HEK293 (cell line): ENCODE measurements around the gene HSPA4.
A peak's percentile ranks its signal among the peaks of the same experiment; 100 is the strongest.

Experiments used
- GLI2 ChIP-seq: fragments of 450-650 bp; formaldehyde crosslinking; IDR thresholded peaks from 2 replicates; pipeline ENCODE4; 2017; ENCODE audit warnings: missing biosample characterization, missing genetic modification characterization, low read depth, borderline replicate concordance
- HOXC10 ChIP-seq: sonication (generic); formaldehyde crosslinking; IDR thresholded peaks from 2 replicates; pipeline ENCODE4 v1.8.1; 2023; ENCODE audit warnings: mild to moderate bottlenecking, missing genetic modification reagents
- IKZF3 ChIP-seq: fragments of 450-650 bp; IDR thresholded peaks from 2 replicates; pipeline ENCODE4 v1.5.0; 2018; ENCODE audit warnings: missing biosample characterization, mild to moderate bottlenecking, missing genetic modification characterization, moderate library complexity
- KLF1 ChIP-seq: fragments of 450-650 bp; formaldehyde crosslinking; IDR thresholded peaks from 2 replicates; pipeline ENCODE4 v1.5.1; 2016; ENCODE audit warnings: missing biosample characterization, missing genetic modification characterization
- OVOL3 ChIP-seq: fragments of 450-650 bp; formaldehyde crosslinking; IDR thresholded peaks from 2 replicates; pipeline ENCODE4 v1.5.1; 2016; ENCODE audit warnings: missing biosample characterization, missing genetic modification characterization
- REPIN1 ChIP-seq: fragments of 450-650 bp; formaldehyde crosslinking; IDR thresholded peaks from 2 replicates; pipeline ENCODE4 v1.5.1; 2017; ENCODE audit warnings: missing biosample characterization, missing genetic modification characterization, low read depth
- SCRT2 ChIP-seq: fragments of 450-650 bp; formaldehyde crosslinking; IDR thresholded peaks from 2 replicates; pipeline ENCODE4 v1.5.1; 2016; ENCODE audit warnings: missing biosample characterization, missing genetic modification characterization
- SP7 ChIP-seq: fragments of 450-650 bp; formaldehyde crosslinking; IDR thresholded peaks from 2 replicates; pipeline ENCODE4 v1.5.1; 2016; ENCODE audit warnings: missing biosample characterization, missing genetic modification characterization
- YY2 ChIP-seq: fragments of 450-650 bp; formaldehyde crosslinking; IDR thresholded peaks from 2 replicates; pipeline ENCODE4 v1.5.1; 2016; ENCODE audit warnings: missing biosample characterization, missing genetic modification characterization
- ZBTB48 ChIP-seq: fragments of 450-650 bp; formaldehyde crosslinking; IDR thresholded peaks from 2 replicates; pipeline ENCODE4 v1.5.1; 2016; ENCODE audit warnings: missing biosample characterization, missing genetic modification characterization
- ZBTB8A ChIP-seq: fragments of 450-650 bp; formaldehyde crosslinking; IDR thresholded peaks from 2 replicates; pipeline ENCODE4 v1.5.1; 2016; ENCODE audit warnings: missing biosample characterization, missing genetic modification characterization
- ZNF146 ChIP-seq: fragments of 450-650 bp; formaldehyde crosslinking; IDR thresholded peaks from 2 replicates; pipeline ENCODE4 v1.5.1; 2016; ENCODE audit warnings: missing biosample characterization, missing genetic modification characterization
- ZNF157 ChIP-seq: fragments of 450-650 bp; formaldehyde crosslinking; IDR thresholded peaks from 2 replicates; pipeline ENCODE4 v1.5.1; 2016; ENCODE audit warnings: missing biosample characterization, missing genetic modification characterization
- ZNF223 ChIP-seq: fragments of 450-650 bp; formaldehyde crosslinking; IDR thresholded peaks from 2 replicates; pipeline ENCODE4 v1.5.1; 2016; ENCODE audit warnings: missing biosample characterization, missing genetic modification characterization
- ZNF239 ChIP-seq: fragments of 450-650 bp; formaldehyde crosslinking; IDR thresholded peaks from 2 replicates; pipeline ENCODE4 v1.5.1; 2016; ENCODE audit warnings: missing biosample characterization, missing genetic modification characterization
- ZNF248 ChIP-seq: fragments of 450-650 bp; formaldehyde crosslinking; IDR thresholded peaks from 2 replicates; pipeline ENCODE4 v1.5.1; 2017; ENCODE audit warnings: missing biosample characterization, missing genetic modification characterization
- ZNF292 ChIP-seq: fragments of 450-650 bp; formaldehyde crosslinking; IDR thresholded peaks from 2 replicates; pipeline ENCODE4 v1.5.1; 2016; ENCODE audit warnings: low read depth, missing biosample characterization, missing genetic modification characterization, borderline replicate concordance
- ZNF302 ChIP-seq: fragments of 450-650 bp; formaldehyde crosslinking; IDR thresholded peaks from 2 replicates; pipeline ENCODE4 v1.5.1; 2016; ENCODE audit warnings: missing biosample characterization, missing genetic modification characterization, low read depth
- ZNF341 ChIP-seq: fragments of 450-650 bp; formaldehyde crosslinking; IDR thresholded peaks from 2 replicates; pipeline ENCODE4; 2016; ENCODE audit warnings: low read depth, missing biosample characterization, missing genetic modification characterization
- ZNF37A ChIP-seq: fragments of 450-650 bp; IDR thresholded peaks from 2 replicates; pipeline ENCODE4 v1.5.1; 2018; ENCODE audit warnings: missing biosample characterization, missing genetic modification characterization
- ZNF423 ChIP-seq: fragments of 450-650 bp; formaldehyde crosslinking; IDR thresholded peaks from 2 replicates; pipeline ENCODE4 v1.5.1; 2016; ENCODE audit warnings: missing biosample characterization, missing genetic modification characterization
- ZNF529 ChIP-seq: fragments of 450-650 bp; formaldehyde crosslinking; IDR thresholded peaks from 2 replicates; pipeline ENCODE4 v1.5.1; 2017; ENCODE audit warnings: missing genetic modification characterization, missing biosample characterization; ENCODE audit not compliant: insufficient replicate concordance
- ZNF544 ChIP-seq: fragments of 450-650 bp; formaldehyde crosslinking; IDR thresholded peaks from 2 replicates; pipeline ENCODE4 v1.5.0; 2017; ENCODE audit warnings: missing biosample characterization, missing genetic modification characterization
- ZNF571 ChIP-seq: fragments of 450-650 bp; formaldehyde crosslinking; IDR thresholded peaks from 2 replicates; pipeline ENCODE4 v1.5.0; 2017; ENCODE audit warnings: missing biosample characterization, missing genetic modification characterization
- ZNF585B ChIP-seq: fragments of 450-650 bp; formaldehyde crosslinking; IDR thresholded peaks from 2 replicates; pipeline ENCODE4 v1.5.1; 2016; ENCODE audit warnings: missing biosample characterization, missing genetic modification characterization
- ZNF621 ChIP-seq: fragments of 450-650 bp; formaldehyde crosslinking; IDR thresholded peaks from 2 replicates; pipeline ENCODE4 v1.5.1; 2017; ENCODE audit warnings: missing biosample characterization, missing genetic modification characterization
- ZNF677 ChIP-seq: fragments of 450-650 bp; IDR thresholded peaks from 2 replicates; pipeline ENCODE4 v1.5.0; 2018; ENCODE audit warnings: missing biosample characterization, mild to moderate bottlenecking, missing genetic modification characterization, moderate library complexity
- ZNF768 ChIP-seq: fragments of 450-650 bp; formaldehyde crosslinking; IDR thresholded peaks from 2 replicates; pipeline ENCODE4 v1.5.1; 2018; ENCODE audit warnings: missing biosample characterization, mild to moderate bottlenecking, missing genetic modification characterization
- TF ChIP-seq, protein P1 (sequence below): fragments of 450-650 bp; formaldehyde crosslinking; IDR thresholded peaks from 2 replicates; pipeline ENCODE4 v1.5.1; 2016; ENCODE audit warnings: missing biosample characterization, missing genetic modification characterization
- TF ChIP-seq, protein P2 (sequence below): fragments of 450-650 bp; formaldehyde crosslinking; IDR thresholded peaks from 2 replicates; pipeline ENCODE4 v1.5.1; 2016; ENCODE audit warnings: missing biosample characterization, missing genetic modification characterization
- TF ChIP-seq, protein P3 (sequence below): fragments of 450-650 bp; formaldehyde crosslinking; IDR thresholded peaks from 2 replicates; pipeline ENCODE4; 2016; ENCODE audit warnings: missing biosample characterization, missing genetic modification characterization
- TF ChIP-seq, protein P4 (sequence below): fragments of 450-650 bp; formaldehyde crosslinking; IDR thresholded peaks from 2 replicates; pipeline ENCODE4 v1.5.1; 2016; ENCODE audit warnings: missing biosample characterization, missing genetic modification characterization
- TF ChIP-seq, protein P5 (sequence below): fragments of 450-650 bp; formaldehyde crosslinking; IDR thresholded peaks from 2 replicates; pipeline ENCODE4 v1.5.1; 2016; ENCODE audit warnings: missing biosample characterization, missing genetic modification characterization

The HSPA4 gene

DNA sequence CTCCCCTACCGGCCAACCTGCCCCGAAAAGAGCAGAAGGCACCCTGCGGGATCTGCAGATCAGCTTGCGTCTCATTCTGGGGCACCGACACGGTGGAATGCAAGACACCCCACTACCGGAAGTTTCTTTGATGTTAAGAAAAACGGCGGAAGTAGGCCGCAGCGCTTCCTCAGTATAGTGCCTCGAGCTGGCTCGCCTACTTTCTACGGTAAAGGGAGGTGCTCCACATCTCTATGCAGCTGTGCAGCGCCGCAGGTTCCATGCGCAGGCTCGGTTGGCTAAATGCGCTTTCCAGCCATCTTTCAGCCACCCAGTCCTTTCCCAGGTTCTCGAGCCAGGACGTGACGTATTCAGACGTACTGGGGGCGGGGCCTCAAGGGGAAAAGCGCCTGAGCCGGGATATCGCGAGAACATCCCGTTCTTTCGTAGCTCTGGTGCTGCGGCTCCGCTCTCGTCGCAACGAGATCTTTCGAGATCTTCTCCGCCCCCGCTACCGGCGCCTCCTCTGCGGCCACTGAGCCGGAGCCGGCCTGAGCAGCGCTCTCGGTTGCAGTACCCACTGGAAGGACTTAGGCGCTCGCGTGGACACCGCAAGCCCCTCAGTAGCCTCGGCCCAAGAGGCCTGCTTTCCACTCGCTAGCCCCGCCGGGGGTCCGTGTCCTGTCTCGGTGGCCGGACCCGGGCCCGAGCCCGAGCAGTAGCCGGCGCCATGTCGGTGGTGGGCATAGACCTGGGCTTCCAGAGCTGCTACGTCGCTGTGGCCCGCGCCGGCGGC, at the start of gene HSPA4 (continued):
- no peak for TF ChIP-seq ZNF585B (tag by site-specific recombination)
- TF ChIP-seq GLI2 (tag by site-specific recombination) = no peak
- no peak for TF ChIP-seq ZNF571 (tag by site-specific recombination)
- 0 out of 2 replicates have a peak, but pooled peaks have one; percentile 33 for TF ChIP-seq ZBTB48
- TF ChIP-seq ZNF37A (tag by site-specific recombination) = no peak
- TF ChIP-seq REPIN1 (tag by site-specific recombination) = no peak
- TF ChIP-seq OVOL3 (tag by site-specific recombination) = no peak
- TF ChIP-seq, protein P1, sequence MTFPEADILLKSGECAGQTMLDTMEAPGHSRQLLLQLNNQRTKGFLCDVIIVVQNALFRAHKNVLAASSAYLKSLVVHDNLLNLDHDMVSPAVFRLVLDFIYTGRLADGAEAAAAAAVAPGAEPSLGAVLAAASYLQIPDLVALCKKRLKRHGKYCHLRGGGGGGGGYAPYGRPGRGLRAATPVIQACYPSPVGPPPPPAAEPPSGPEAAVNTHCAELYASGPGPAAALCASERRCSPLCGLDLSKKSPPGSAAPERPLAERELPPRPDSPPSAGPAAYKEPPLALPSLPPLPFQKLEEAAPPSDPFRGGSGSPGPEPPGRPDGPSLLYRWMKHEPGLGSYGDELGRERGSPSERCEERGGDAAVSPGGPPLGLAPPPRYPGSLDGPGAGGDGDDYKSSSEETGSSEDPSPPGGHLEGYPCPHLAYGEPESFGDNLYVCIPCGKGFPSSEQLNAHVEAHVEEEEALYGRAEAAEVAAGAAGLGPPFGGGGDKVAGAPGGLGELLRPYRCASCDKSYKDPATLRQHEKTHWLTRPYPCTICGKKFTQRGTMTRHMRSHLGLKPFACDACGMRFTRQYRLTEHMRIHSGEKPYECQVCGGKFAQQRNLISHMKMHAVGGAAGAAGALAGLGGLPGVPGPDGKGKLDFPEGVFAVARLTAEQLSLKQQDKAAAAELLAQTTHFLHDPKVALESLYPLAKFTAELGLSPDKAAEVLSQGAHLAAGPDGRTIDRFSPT (tag by site-specific recombination) = no peak
- no peak; the same call in 1 of the 2 replicates for TF ChIP-seq ZNF292 (tag by site-specific recombination)
- TF ChIP-seq ZNF146 (tag by site-specific recombination) = no peak
- TF ChIP-seq ZNF529 (tag by site-specific recombination) = no peak
- TF ChIP-seq ZNF248 = no peak
- TF ChIP-seq, protein P2, sequence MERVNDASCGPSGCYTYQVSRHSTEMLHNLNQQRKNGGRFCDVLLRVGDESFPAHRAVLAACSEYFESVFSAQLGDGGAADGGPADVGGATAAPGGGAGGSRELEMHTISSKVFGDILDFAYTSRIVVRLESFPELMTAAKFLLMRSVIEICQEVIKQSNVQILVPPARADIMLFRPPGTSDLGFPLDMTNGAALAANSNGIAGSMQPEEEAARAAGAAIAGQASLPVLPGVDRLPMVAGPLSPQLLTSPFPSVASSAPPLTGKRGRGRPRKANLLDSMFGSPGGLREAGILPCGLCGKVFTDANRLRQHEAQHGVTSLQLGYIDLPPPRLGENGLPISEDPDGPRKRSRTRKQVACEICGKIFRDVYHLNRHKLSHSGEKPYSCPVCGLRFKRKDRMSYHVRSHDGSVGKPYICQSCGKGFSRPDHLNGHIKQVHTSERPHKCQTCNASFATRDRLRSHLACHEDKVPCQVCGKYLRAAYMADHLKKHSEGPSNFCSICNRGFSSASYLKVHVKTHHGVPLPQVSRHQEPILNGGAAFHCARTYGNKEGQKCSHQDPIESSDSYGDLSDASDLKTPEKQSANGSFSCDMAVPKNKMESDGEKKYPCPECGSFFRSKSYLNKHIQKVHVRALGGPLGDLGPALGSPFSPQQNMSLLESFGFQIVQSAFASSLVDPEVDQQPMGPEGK (tag by site-specific recombination) = peak; percentile 52; the same call in 1 of the 2 replicates
- no peak for TF ChIP-seq ZNF621 (tag by site-specific recombination)
- peak; percentile 71 for TF ChIP-seq ZNF223 (tag by site-specific recombination)
- no peak for TF ChIP-seq ZNF157 (tag by site-specific recombination)
- no peak for TF ChIP-seq ZNF239 (tag by site-specific recombination)
- peak; percentile 61 for TF ChIP-seq YY2
- no peak for TF ChIP-seq ZNF423 (tag by site-specific recombination)
- no peak for TF ChIP-seq ZNF302 (tag by site-specific recombination)
- peak; percentile 77 for TF ChIP-seq ZNF341 (tag by site-specific recombination)
- TF ChIP-seq, protein P3, sequence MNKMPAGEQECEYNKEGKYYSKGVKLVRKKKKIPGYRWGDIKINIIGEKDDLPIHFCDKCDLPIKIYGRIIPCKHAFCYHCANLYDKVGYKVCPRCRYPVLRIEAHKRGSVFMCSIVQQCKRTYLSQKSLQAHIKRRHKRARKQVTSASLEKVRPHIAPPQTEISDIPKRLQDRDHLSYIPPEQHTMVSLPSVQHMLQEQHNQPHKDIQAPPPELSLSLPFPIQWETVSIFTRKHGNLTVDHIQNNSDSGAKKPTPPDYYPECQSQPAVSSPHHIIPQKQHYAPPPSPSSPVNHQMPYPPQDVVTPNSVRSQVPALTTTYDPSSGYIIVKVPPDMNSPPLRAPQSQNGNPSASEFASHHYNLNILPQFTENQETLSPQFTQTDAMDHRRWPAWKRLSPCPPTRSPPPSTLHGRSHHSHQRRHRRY (tag by site-specific recombination) = no peak
- TF ChIP-seq ZBTB8A (tag by site-specific recombination) = peak; percentile 58; the same call in 1 of the 2 replicates
- no peak for TF ChIP-seq ZNF768 (tag by site-specific recombination)
- TF ChIP-seq KLF1 = no peak
- TF ChIP-seq, protein P4, sequence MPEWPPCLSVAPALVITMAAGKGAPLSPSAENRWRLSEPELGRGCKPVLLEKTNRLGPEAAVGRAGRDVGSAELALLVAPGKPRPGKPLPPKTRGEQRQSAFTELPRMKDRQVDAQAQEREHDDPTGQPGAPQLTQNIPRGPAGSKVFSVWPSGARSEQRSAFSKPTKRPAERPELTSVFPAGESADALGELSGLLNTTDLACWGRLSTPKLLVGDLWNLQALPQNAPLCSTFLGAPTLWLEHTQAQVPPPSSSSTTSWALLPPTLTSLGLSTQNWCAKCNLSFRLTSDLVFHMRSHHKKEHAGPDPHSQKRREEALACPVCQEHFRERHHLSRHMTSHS = no peak
- TF ChIP-seq ZNF544 (tag by site-specific recombination) = no peak
- TF ChIP-seq, protein P5, sequence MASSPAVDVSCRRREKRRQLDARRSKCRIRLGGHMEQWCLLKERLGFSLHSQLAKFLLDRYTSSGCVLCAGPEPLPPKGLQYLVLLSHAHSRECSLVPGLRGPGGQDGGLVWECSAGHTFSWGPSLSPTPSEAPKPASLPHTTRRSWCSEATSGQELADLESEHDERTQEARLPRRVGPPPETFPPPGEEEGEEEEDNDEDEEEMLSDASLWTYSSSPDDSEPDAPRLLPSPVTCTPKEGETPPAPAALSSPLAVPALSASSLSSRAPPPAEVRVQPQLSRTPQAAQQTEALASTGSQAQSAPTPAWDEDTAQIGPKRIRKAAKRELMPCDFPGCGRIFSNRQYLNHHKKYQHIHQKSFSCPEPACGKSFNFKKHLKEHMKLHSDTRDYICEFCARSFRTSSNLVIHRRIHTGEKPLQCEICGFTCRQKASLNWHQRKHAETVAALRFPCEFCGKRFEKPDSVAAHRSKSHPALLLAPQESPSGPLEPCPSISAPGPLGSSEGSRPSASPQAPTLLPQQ (tag by site-specific recombination) = peak; percentile 40; the same call in 1 of the 2 replicates
- TF ChIP-seq SCRT2 (tag by site-specific recombination) = no peak
- TF ChIP-seq IKZF3 = peak; percentile 51; the same call in 1 of the 2 replicates
- TF ChIP-seq SP7 = peak; percentile 65
- no peak for TF ChIP-seq HOXC10
- TF ChIP-seq ZNF677 = no peak
